ENCODE measurements around the gene SLC35D2. TPM values are rescaled to one million over a fixed set of nuclear protein-coding genes. Genes with fewer than 3 reads are reported as not detected.

SLC35D2 gene
- total and polyA plus RNA-seq, 8 donors, result 24.1 to 33.4 (median 29.3) TPM

GRCh38 chr9:96391021-96391765 is 7.7 kb upstream of the SLC35D2 start:
- Histone ChIP-seq H3K27ac (no peak overlapping the region), H3K36me3 (no peaks in the 10 kb centered on the region), H3K27me3 (no peaks in the 10 kb centered on the region), H3K4me1 (no peaks in the 10 kb centered on the region), H3K4me3 (no peak overlapping the region), H3K9me3 (no peaks in the 10 kb centered on the region)
- peak; percentile 49 for ATAC-seq
- no peak for DNase-seq
- no peak for TF ChIP-seq CTCF (IDR thresholded peaks at IDR 0.05)
- intact Hi-C loops (cut with DNase I), result no loop called here

DNA sequence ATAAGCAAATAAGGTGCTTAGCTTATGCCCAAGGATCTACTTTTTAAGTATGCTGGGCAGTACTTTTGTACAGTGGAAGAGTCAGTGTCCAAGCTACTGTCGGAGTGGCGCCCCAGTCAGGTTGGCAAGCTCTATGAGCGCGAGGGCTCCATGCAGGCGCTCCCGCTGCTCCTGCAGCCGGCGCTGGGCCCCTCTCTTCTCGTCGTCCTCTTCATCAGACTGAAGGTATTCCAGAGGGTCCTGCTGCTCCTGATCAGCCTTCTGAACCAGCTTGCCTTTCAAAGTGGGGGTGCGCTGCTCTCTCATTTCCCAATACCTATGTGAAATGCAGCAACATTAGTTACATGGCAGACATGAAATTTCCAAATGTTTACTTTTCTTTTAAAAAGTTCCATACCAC is 4.6 kb upstream of the SLC35D2 start:
- no peak for DNase-seq
- no peak for TF ChIP-seq CTCF (IDR thresholded peaks at IDR 0.05)

DNA sequence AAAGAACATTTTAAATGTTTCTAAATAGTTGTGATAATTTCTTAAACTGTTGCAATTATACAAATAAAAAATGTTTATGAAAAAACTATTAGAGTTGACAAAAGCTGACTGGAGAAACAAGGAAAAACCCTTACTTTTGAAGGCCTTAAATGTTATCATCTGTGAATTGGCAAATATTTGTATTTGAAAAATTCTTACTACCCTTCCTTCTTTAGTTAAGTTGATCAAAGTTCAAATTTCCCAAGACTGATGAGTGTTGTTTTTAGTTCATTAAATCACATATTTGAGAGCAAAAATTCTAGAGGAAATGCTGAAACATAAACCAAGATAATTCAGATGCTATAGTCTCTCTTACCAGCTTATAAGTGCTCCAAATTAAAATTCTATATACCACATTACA is 2.6 kb upstream of the SLC35D2 start:
- H3K27ac ChIP-seq, result no peak overlapping the region

More for the DNA sequence above, 4.6 kb upstream of the SLC35D2 start:
- H3K4me3 ChIP-seq, result no peak overlapping the region
- intact Hi-C loops (cut with DNase I), result no loop called here
- no peaks in the 10 kb centered on the region for H3K4me1 ChIP-seq
- no peak overlapping the region for H3K27ac ChIP-seq
- no peaks in the 10 kb centered on the region for H3K9me3 ChIP-seq
- H3K36me3 ChIP-seq, result no peaks in the 10 kb centered on the region
- ATAC-seq, result no peak
- H3K27me3 ChIP-seq, result no peaks in the 10 kb centered on the region

GRCh38 chr9:96382839-96383164 is 709 bp downstream of the SLC35D2 start:
- DNase-seq (no peak), ATAC-seq (no peak)
- H3K4me1 ChIP-seq, result peaks cover 4 to 20% of the 10 kb centered on the region in 2 donors
- H3K27me3 ChIP-seq, result no peaks in the 10 kb centered on the region
- no peaks in the 10 kb centered on the region for H3K9me3 ChIP-seq
- no peaks in the 10 kb centered on the region for H3K36me3 ChIP-seq
- H3K4me3 ChIP-seq, result peak overlapping the region; percentile 63 to 68
- intact Hi-C loops (cut with DNase I), result no loop called here
- no peak for TF ChIP-seq CTCF (IDR thresholded peaks at IDR 0.05)
- H3K27ac ChIP-seq, result peak overlapping the region; percentile 75 to 79

More for the DNA sequence above, 2.6 kb upstream of the SLC35D2 start:
- ATAC-seq (no peak), DNase-seq (no peak)
- H3K36me3 ChIP-seq, result no peaks in the 10 kb centered on the region
- H3K9me3 ChIP-seq, result no peaks in the 10 kb centered on the region
- TF ChIP-seq CTCF (IDR thresholded peaks at IDR 0.05), result no peak
- no peaks in the 10 kb centered on the region for H3K27me3 ChIP-seq
- peaks cover 4 to 19% of the 10 kb centered on the region in 2 donors for H3K4me1 ChIP-seq
- H3K4me3 ChIP-seq, result no peak overlapping the region
- intact Hi-C loops (cut with DNase I), result no loop called here

DNA sequence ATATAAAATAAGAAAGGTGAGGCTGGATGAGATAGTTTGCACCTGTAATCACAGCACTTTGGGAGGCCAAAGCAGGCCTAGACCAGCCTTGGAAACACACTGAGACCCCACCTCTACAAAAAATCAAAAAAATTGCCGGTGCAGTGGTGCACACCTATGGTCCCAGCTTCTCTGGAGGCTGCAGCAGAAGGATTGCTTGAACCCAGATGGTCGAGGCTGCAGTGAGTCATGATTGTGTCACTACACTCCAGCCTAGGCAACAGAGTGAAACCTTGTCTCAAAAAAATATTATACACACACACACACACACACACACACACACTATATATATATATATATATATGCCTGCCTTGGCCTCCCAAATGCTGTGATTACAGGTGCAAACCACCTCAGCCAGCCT is 1.3 kb downstream of the SLC35D2 start:
- no peak overlapping the region for H3K27ac ChIP-seq
- TF ChIP-seq CTCF (IDR thresholded peaks at IDR 0.05), result no peak
- no peaks in the 10 kb centered on the region for H3K27me3 ChIP-seq
- peaks cover 4 to 23% of the 10 kb centered on the region in 2 donors for H3K4me1 ChIP-seq
- H3K36me3 ChIP-seq, result no peaks in the 10 kb centered on the region
- intact Hi-C loops (cut with DNase I), result no loop called here
- H3K4me3 ChIP-seq, result no peak overlapping the region
- H3K9me3 ChIP-seq, result no peaks in the 10 kb centered on the region
- DNase-seq (no peak), ATAC-seq (no peak)

Measured in left lung (tissue), 10 donors.